HG03196 (cell line): Measurements from ENCODE around the gene CCL13.

ENCODE experiments used
- ATAC-seq: cut with Tn5 transposase; IDR thresholded peaks from one replicate; pipeline ENCODE4 v1.9.1; 2021; ENCODE audit not compliant: unreplicated experiment

Gene CCL13

DNA sequence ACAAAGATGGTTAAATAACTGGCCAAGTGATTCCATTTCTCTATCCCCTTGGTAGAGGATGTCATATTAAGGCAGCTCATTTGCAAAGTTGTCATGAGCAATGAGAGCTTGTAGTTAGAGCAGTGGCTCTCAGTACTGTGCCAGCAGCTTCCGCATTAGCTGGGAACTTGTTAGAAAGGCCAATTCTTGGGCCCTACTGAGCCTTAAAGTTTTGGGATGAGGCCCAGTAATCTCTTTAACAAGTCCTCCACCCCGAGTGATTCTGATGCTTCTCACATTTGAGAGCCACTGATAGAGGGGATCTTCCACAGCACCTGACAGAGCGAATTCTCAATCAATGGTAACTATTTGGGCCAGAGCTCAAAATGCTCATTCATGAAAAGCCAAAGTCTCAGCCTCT is 26.9 kb downstream of the CCL13 start:
- no peak for ATAC-seq

DNA sequence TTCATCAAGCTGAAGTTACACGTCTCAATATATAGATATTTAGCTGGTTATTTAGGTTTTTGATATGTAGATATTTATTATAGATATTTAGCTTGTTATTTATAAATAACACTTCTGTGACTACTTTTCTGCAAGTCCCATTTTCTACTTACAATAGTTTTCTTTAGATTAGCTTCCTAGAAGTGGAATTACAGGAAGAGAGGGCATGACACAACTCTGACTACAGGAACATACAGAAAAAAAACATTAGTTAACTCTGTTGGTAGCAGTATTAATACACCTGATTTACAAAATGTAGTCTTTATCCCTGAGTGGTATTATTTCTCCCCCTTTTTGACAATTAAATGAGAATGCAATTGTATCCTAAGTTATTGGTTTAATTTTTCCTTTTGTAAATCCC is 28.0 kb downstream of the CCL13 start:
- no peak for ATAC-seq

GRCh38 chr17:34384822-34385605 is 28.7 kb downstream of the CCL13 start:
- no peak for ATAC-seq

GRCh38 chr17:34386343-34386696 is 30.0 kb downstream of the CCL13 start:
- ATAC-seq: no peak

- ATAC-seq: no peak
These were observed 30.6 kb downstream of the CCL13 start for GRCh38 chr17:34386697-34387550.

DNA sequence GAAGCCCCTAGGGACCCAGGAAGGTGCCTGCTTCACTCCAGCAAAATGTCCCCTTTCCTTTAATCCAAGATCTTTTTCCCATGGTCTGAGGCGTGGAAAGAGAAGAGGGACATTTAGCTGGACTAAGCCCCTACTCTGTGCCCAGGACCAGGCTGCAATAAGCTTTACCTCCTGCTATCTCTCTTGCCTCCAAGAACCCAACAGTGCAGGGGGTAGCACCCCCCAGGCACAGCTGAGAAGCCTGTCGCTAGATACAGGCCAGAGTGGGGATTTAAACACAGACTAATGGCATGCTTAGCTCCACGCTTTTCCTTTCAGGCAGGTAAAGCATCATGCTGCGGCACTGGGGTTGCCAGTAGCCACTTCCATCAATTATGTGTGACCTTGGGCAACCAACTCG is 31.3 kb downstream of the CCL13 start:
- ATAC-seq: no peak

DNA sequence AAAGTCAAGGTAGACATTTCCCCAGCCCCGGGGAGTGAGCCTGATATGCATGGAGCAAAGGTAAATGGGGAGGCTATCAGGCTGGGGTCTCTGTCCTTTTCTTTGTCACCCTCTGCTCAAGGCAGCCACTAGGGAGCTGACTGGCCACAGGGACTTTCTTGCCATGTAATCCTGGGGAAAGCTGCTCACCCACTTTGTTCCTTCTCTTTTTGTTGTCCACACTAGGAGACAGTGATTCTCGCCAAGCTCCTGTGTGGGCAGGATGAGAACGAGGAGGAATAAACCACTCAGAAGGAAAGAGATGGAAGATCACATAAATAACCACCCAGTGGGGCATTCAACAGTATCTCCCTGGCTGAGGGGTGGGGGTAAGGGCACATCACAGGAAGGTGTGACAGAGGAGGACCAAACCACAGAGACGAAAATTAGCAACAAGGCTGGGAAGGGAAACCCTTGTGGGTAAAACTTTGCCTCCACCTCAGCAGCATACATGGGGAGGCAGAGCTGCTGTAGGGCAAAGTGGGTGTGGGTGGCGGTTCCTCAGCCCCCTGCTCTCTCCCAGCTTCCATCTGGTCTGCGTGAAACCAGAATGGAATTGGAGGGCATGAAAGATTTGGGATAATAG is 33.0 kb downstream of the CCL13 start:
- ATAC-seq: no peak

- ATAC-seq: no peak
These were observed 34.4 kb downstream of the CCL13 start for GRCh38 chr17:34390649-34391048.

DNA sequence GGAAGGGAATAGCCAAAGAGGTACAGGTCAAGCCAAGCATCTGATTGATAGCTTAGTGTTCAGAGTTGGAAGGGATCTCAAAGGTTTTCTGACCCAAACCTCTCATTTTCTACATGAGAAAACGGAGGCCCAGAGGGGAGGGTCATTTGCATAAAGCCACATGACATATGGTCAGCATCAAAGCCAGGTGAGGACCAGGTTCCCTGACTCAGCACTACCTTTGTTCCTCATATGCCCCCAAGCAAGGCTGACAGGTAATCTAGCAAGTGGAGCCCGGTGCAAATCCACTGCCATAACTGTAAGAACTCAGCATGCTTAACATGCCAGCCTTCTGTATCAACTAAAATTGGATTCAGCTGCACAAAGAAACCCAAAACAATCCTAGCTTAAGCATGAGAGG is 35.0 kb downstream of the CCL13 start:
- no peak for ATAC-seq

DNA sequence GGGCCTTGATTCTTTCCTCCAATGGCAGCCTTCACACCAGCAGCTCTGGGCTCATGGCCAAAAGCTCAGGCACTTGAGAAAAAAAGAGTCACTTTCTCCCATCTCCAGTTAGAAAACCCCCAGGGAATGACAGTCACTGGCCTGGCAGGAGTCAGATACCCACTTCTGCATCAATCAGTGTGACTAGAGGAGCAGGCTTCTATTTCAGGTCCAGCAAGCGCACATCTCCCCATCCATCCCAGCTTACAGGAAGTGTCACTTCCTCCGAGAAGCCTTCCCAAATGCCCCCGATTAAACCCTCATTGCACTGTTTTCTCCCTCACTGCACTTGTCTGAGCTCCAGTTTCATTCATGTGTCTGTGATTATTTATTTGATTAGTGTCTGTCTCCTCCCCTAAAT is 37.1 kb downstream of the CCL13 start:
- no peak for ATAC-seq

- no peak for ATAC-seq
These were observed 41.0 kb downstream of the CCL13 start for GRCh38 chr17:34397265-34397664.

DNA sequence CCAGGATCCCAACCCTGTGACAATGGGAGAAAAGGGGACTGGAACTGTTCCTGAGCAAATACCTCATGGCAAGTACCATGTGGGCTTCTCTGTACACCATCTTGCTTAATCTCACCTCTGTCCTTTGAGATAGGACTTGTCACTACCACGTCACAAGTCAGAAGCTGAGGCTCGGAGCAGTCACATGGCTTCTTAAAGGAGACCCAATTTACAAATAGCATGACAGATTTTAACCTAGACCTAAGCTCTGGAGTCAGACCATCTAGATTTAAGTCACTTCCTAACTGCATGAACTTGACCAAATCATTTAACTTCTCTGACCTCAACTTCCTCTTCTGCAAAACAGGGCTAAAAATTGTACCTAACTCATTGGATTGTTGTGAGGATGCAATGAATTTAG is 42.7 kb downstream of the CCL13 start:
- no peak for ATAC-seq

GRCh38 chr17:34399725-34400124 is 43.4 kb downstream of the CCL13 start:
- no peak for ATAC-seq

DNA sequence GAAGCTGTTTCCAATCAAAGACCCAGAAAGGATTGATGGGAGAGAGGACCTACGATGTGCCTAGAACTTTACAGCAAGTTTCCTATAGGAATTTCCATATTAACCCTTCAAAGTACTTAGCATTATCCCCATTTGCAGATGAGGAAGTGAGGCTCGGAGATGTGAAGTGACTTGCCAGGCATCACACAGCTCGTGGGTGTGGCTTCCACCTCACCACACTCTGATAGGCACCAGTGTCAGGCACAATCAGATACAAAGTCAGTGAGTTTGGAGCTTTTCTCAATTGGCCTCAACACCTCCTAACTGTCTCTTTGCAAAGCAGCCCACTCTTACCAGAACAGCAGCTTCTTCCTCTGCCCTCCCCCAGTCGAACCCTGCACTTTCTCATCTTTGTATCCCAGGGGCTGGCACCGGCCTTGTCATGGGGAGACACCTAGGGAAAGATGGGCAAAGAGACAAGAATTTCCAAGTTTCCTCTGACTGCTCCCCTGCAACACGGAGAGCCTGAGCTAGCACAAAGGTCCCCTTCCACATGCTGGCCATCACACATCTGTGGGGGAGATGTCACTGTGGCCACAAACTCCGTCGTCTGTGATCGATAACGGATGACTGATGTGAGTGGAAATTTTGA is 44.1 kb downstream of the CCL13 start:
- ATAC-seq: no peak

DNA sequence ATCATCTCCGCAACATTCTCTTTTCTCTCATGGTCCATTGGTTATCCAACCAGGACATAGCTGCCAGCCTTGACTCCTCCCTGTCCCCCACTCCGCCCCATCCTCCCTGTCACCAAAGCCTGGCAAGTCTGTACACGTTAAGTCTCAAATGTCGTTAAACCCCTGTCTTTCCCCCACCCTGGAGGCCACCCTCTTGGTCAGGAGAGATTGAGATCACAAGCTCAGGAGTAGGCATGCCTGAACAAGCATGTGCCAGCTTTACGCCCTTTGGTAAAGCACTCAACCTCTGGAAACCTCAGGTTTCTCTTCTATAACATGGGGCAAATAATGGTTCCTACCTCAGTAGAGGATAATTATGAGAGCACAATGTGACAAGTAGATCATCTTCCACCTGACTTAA is 44.9 kb downstream of the CCL13 start:
- ATAC-seq: no peak

GRCh38 chr17:34403006-34403405 is 46.7 kb downstream of the CCL13 start:
- ATAC-seq: no peak

DNA sequence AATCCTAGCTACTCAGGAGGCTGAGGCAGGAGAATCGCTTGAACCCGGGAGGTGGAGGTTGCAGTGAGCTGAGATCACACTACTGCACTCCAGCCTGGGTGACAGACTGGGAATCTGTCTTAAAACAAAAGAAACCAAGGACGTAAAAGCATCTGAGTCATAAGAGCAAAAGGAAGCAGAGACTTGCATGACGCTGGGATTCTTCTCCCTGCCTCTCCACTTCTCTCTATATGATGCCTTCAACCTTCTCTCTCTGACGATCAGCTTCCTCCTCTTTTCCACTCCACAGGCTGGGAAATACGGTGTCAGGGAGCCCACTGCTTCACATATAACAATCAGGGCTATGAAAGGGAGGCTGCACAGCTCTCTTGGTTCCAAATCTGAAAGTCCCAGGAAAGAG is 49.9 kb downstream of the CCL13 start:
- ATAC-seq: no peak
